ENCODE results near the gene RS1. TPM values are rescaled to one million over a fixed set of nuclear protein-coding genes. Genes with fewer than 3 reads are reported as not detected.

The RS1 gene
- total RNA-seq: not detected

GRCh38 chrX:18672008-18672407 lies at the start of gene RS1:
Gene RS1, minus strand, starts transcription at chrX:18672108. Its CDS starts 40 bp downstream, at chrX:18672068.
- ATAC-seq: no peak
- intact Hi-C loops (cut with DNase I): no loop called here
- DNase-seq (ENCODE audit: low spot score): no peak

GRCh38 chrX:18719852-18720251 lies 47.9 kb upstream of the RS1 start:
- DNase-seq (ENCODE audit: low spot score): no peak
- intact Hi-C loops (cut with DNase I): no loop called here
- no peak for ATAC-seq

GRCh38 chrX:18714910-18715309 lies 43.0 kb upstream of the RS1 start:
- intact Hi-C loops (cut with DNase I): no loop called here
- ATAC-seq (no peak), DNase-seq (ENCODE audit: low spot score) (no peak)

- ATAC-seq: no peak
- intact Hi-C loops (cut with DNase I): no loop called here
- no peak for DNase-seq (ENCODE audit: low spot score)
These were observed 37.9 kb upstream of the RS1 start for GRCh38 chrX:18709833-18710232.

GRCh38 chrX:18707426-18708049 lies 35.6 kb upstream of the RS1 start, which contains the start of gene PPEF1:
Gene PPEF1, plus strand, starts transcription at chrX:18707645. Its CDS starts 136 bp downstream, at chrX:18707781.
- intact Hi-C loops (cut with DNase I): no loop called here

GRCh38 chrX:18702362-18703195 lies 30.7 kb upstream of the RS1 start:
- no peak for DNase-seq (ENCODE audit: low spot score)
- intact Hi-C loops (cut with DNase I): no loop called here
- ATAC-seq: no peak

More at GRCh38 chrX:18707426-18708049, 35.6 kb upstream of the RS1 start, which contains the start of gene PPEF1:
- DNase-seq (ENCODE audit: low spot score) (no peak), ATAC-seq (no peak)

DNA sequence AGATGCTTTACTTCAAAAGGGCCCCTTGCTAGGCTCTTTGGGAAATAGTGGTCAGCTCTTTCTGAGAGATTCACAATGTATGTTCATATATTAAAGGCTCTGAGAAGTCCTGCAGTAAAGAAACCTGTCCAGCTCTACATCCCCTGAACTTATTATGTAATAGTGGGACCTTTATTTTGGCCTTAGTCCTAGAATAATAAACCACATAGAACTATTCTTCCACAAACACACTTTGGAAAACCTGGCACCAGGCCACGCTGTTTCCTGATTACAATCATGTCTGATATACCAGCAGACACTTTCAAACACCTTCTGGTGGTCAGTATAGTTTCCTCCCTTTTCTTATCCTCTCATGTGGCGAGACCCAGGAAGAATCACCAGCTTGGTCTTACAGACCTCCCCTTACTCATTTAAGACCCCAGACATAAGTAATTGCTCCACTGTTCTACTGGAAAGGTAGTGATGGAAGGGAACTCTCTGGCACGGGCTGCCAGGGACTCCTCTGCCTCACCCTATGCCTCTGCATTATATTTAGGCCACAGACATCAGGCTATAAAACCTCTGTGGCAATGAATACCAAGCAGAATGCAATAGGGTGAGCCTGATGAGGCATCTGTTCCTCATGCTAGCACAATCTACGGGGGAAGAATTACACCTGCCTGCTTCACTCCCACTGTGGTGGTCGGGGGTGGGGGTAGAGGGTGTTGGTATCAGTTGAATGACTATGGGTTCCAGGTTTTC lies 29.9 kb upstream of the RS1 start:
- intact Hi-C loops (cut with DNase I): no loop called here
- DNase-seq (ENCODE audit: low spot score): peak; percentile 68
- no peak for ATAC-seq

GRCh38 chrX:18698737-18699650 lies 27.1 kb upstream of the RS1 start:
- no peak for DNase-seq (ENCODE audit: low spot score)
- intact Hi-C loops (cut with DNase I): no loop called here
- ATAC-seq: no peak

DNA sequence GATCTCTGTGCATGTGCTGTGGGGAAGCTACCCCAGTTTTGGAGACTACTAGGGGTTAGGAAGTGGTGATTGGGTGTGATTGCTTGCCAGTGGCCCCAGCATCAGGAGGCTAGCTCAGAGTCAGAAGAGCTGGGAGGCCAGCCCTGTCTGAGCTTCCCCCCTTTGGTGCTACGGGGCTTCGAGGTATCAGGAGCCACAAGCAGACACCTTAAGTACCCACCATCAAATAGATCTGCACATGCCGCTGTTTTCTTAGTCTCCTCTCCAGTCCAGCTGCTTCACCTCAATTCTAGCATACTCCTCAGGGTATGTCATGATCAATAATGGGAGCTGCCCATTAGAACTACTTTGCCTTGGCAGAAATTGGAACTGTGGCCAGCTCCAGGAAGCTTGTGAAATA lies 24.7 kb upstream of the RS1 start:
- intact Hi-C loops (cut with DNase I): no loop called here
- ATAC-seq: no peak
- no peak for DNase-seq (ENCODE audit: low spot score)

- ATAC-seq: no peak
- no peak for DNase-seq (ENCODE audit: low spot score)
- intact Hi-C loops (cut with DNase I): no loop called here
These were observed 20.6 kb upstream of the RS1 start for GRCh38 chrX:18692541-18692940.

DNA sequence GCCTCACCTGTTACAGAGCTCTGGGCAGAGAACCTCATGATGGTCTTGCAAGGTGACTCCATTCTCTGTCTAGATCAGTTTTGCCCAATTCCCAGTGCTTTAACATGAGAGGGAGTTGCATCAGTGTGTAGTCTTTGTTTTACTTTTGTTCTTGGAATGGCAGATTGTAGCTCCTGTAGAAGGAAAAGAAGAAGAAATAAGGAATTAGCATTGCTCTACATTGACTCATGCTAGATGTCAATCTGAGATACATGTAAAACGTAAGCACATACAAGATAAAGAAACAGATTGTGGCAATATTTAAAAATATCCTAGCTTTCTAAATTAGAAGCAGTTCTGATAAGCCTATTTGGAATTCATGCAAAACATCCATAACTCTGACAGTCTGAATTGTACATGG lies 19.5 kb upstream of the RS1 start:
- ATAC-seq (no peak), DNase-seq (ENCODE audit: low spot score) (no peak)
- intact Hi-C loops (cut with DNase I): no loop called here

DNA sequence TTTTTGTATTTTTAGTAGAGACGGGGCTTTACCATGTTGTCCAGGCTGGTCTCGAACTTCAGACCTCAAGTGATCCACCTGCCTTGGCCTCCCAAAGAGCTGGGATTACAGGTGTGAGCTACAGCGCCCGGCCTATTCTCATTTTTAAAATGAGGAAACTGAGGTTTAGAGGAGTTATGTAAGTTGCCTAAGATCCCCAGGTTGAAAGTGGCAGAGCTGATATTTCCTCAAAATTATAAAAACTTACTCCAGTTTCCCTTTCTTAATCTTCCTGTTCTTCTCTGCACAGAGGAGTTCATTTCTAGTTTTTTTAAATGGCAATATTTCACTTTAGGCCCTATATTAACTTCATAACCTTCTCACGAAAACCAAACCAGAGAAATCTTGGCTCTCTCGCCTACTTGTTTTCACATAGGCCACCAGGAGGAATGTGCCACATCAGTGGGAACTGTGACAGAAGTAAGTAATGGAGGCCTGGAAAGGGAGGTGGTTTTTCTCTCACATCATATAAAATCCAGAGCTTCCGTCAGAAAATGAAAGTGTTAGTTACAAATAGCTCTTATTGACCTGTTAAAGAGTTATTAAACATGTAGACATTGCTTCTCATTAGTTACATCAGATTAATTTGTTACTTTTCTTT lies 16.1 kb upstream of the RS1 start:
- intact Hi-C loops (cut with DNase I): no loop called here
- DNase-seq (ENCODE audit: low spot score) (no peak), ATAC-seq (no peak)

DNA sequence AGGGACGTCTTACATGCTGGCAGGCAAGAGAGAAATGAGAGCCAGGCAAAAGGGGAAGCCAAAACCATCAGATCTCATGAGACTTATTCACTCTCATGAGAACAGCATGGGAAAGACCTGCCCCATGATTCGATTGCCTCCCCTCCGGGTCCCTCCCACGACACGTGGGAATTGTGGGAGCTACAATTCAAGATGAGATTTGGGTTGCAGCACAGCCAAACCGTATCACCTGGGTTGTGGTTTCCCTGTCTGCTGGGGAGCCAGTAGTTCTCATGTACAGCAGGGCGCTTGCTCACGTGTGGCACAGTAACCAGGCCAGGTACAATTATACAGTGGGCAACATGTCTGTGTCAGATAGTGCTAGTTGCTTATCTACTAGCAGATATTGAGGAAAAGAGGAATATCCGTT lies 11.1 kb upstream of the RS1 start:
- intact Hi-C loops (cut with DNase I): no loop called here
- no peak for ATAC-seq
- no peak for DNase-seq (ENCODE audit: low spot score)

- ATAC-seq (no peak), DNase-seq (ENCODE audit: low spot score) (no peak)
- intact Hi-C loops (cut with DNase I): no loop called here
These were observed 10.1 kb upstream of the RS1 start for GRCh38 chrX:18681996-18682395.

DNA sequence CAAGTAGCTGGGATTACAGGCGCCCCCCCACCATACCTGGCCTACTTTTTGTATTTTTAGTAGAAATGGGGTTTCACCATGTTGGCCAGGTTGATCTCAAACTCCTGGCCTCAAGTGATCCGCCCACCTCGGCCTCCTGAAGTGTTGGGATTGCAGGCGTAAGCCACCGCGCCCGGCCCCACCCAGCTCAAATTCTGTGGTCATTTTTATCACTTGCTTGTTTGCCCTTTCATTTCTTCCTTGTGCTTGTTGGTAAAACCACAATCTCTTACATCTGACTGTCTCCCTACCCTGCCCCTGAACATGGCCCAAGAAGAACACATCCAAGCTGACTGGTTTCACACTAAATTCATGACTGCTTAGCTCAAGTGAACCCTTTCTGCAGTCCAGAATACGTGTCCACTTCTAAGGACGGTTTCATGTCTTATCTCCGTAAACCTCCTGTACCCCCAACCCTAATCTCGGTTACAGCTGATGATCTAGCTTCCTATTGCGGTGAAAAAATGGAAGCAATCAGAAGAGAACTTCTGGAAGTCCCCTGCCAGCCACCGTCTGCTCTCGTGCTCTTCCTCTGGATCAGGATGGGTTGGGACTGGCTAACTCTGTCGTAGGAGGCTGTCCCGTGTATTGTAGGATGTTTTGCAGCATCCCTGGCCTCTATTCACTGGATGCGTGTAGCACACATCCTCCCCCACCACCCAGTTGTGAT lies 5.4 kb upstream of the RS1 start:
- ATAC-seq (no peak), DNase-seq (ENCODE audit: low spot score) (no peak)
- intact Hi-C loops (cut with DNase I): no loop called here

- DNase-seq (ENCODE audit: low spot score): no peak
- intact Hi-C loops (cut with DNase I): no loop called here
These were observed 4.6 kb upstream of the RS1 start for GRCh38 chrX:18676470-18676869.

GRCh38 chrX:18676050-18676449 lies 4.1 kb upstream of the RS1 start:
- no peak for ATAC-seq
- intact Hi-C loops (cut with DNase I): no loop called here
- no peak for DNase-seq (ENCODE audit: low spot score)

More at GRCh38 chrX:18676470-18676869, 4.6 kb upstream of the RS1 start:
- no peak for ATAC-seq

Measured in sciatic nerve (tissue), 2 donors.